ENCODE results near the gene TPGS2. TPM values are rescaled to one million over a fixed set of nuclear protein-coding genes. Genes with fewer than 3 reads are reported as not detected.

TPGS2 gene
- total RNA-seq, 1 experiment from 2014 or later, result 160 TPM

DNA sequence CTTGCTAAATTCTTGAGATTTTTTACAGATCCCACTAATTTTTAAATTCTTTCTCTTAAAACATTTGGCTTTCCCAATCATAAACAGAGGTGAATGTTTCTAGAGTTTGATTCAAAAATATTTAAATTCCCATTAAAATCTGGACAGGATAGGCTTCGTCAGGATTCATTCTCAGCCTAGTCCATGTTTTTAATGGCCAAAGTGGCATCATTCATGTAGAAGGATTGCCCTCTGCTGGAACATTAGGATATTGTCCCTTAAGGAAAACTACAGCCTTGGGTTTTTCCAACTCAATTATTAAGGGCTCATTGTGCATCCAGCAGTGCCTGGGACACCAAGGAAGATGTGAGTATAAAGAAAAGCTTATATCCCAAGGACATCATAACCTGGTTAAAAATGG, 71.7 kb downstream of the TPGS2 start:
- Mint-ChIP-seq H3K27ac (ENCODE audit: unreplicated experiment) (no peak overlapping the region), H3K4me1 (ENCODE audit: low read depth, unreplicated experiment) (peaks cover 12% of the 10 kb centered on the region), H3K9me3 (ENCODE audit: low read depth, unreplicated experiment) (no peaks in the 10 kb centered on the region), H3K4me3 (ENCODE audit: low read depth, unreplicated experiment) (no peak overlapping the region), H3K36me3 (ENCODE audit: insufficient read depth, unreplicated experiment) (no peaks in the 10 kb centered on the region), H3K27me3 (ENCODE audit: unreplicated experiment) (no peaks in the 10 kb centered on the region)
- CTCF ChIA-PET, result interaction anchor here (0.6 to 1.4 kb wide), 2 partner anchors 69 to 473 kb away, joined by 3 to 4 read pairs; no protein-coding TSS in a partner anchor
- BruUV-seq (replicated peaks), result no TSS peak
- peak; percentile 38 for DNase-seq
- intact Hi-C loops (cut with micrococcal nuclease; ENCODE audit: unreplicated experiment), result loop anchor here (1.0 to 10.0 kb wide), 4 partner anchors 69 to 661 kb away; no protein-coding TSS in a partner anchor
- TF ChIP-seq, protein P1, sequence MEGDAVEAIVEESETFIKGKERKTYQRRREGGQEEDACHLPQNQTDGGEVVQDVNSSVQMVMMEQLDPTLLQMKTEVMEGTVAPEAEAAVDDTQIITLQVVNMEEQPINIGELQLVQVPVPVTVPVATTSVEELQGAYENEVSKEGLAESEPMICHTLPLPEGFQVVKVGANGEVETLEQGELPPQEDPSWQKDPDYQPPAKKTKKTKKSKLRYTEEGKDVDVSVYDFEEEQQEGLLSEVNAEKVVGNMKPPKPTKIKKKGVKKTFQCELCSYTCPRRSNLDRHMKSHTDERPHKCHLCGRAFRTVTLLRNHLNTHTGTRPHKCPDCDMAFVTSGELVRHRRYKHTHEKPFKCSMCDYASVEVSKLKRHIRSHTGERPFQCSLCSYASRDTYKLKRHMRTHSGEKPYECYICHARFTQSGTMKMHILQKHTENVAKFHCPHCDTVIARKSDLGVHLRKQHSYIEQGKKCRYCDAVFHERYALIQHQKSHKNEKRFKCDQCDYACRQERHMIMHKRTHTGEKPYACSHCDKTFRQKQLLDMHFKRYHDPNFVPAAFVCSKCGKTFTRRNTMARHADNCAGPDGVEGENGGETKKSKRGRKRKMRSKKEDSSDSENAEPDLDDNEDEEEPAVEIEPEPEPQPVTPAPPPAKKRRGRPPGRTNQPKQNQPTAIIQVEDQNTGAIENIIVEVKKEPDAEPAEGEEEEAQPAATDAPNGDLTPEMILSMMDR (IDR thresholded peaks at IDR 0.05; ENCODE audit: unreplicated experiment), result peak; percentile 48

DNA sequence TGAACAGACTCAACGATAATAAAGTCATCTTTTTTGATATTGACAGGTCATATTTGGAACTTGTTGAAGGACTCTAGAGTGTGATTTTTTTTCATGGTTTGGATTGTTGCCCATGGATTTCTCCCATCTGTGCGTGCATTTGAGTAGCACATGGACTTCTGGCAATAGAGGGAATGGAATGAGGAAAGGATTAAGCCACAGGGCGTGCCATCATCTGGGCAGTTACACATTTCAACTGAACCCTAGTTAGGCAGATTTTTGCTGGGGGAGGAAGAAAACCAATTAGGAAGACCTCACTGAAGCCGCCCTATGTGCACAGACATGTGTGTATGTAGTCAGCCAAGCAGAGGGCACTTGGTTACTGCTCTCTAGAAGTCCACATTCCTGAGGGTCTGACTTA, 72.6 kb downstream of the TPGS2 start:
- no TSS peak for BruUV-seq (replicated peaks)
- no peak overlapping the region for H3K27ac Mint-ChIP-seq (ENCODE audit: unreplicated experiment)
- TF ChIP-seq, protein P1 (IDR thresholded peaks at IDR 0.05; ENCODE audit: unreplicated experiment), result no peak
- no peak overlapping the region for H3K4me3 Mint-ChIP-seq (ENCODE audit: low read depth, unreplicated experiment)
- peaks cover 12% of the 10 kb centered on the region for H3K4me1 Mint-ChIP-seq (ENCODE audit: low read depth, unreplicated experiment)
- intact Hi-C loops (cut with micrococcal nuclease; ENCODE audit: unreplicated experiment), result loop anchor here (5.0 to 10.0 kb wide), 2 partner anchors 184 to 471 kb away; no protein-coding TSS in a partner anchor
- H3K9me3 Mint-ChIP-seq (ENCODE audit: low read depth, unreplicated experiment), result peaks cover 2% of the 10 kb centered on the region
- CTCF ChIA-PET, result no interaction called here
- no peaks in the 10 kb centered on the region for H3K36me3 Mint-ChIP-seq (ENCODE audit: insufficient read depth, unreplicated experiment)
- no peak for DNase-seq
- H3K27me3 Mint-ChIP-seq (ENCODE audit: unreplicated experiment), result peaks cover 8% of the 10 kb centered on the region

DNA sequence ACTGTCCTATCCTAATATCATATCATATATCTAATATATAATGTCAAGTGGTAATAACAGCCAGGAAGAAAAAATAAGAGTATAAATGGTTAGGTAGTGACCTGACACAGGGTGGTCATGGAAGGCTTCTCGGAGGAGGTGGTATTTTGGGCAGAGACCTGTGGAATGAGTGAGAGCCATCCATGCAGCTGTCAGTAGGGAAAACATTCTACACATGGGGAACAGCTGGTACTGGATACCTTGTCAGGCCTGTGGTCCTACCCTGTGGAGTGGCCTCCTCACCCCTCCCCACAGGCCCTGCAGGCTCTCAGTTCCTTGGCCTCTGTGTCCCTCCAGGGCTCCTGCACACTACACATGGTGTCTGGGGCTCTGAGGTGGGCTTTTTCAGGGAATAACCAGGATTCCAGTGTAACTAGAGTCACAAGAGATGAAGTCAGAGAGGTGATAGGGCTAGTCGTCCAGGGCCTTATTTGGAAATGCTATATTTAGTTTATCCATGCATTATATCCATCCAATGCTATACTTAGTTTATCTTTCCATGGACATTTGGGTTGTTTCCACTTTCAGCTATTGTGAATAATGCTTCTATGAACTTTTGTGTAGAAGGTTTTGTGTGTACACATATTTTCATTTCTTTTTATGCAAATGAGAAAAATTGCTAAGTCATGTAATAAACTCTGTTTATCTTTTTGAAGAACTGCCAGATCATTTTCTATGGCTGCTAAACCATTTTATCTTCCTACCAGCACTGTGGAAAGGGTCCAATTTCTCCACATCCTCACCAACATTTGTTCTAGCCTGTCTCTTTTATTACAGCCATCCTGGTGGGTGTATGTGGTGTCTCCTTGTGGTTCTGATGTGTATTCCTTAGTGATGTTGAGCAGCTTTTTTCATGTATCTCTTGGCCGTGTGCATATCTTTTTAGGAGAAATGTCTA, 75.6 kb downstream of the TPGS2 start:
- CTCF ChIA-PET, result no interaction called here
- intact Hi-C loops (cut with micrococcal nuclease; ENCODE audit: unreplicated experiment), result loop anchor here (10.0 kb wide), 1 partner anchor 468 kb away; no protein-coding TSS in a partner anchor

DNA sequence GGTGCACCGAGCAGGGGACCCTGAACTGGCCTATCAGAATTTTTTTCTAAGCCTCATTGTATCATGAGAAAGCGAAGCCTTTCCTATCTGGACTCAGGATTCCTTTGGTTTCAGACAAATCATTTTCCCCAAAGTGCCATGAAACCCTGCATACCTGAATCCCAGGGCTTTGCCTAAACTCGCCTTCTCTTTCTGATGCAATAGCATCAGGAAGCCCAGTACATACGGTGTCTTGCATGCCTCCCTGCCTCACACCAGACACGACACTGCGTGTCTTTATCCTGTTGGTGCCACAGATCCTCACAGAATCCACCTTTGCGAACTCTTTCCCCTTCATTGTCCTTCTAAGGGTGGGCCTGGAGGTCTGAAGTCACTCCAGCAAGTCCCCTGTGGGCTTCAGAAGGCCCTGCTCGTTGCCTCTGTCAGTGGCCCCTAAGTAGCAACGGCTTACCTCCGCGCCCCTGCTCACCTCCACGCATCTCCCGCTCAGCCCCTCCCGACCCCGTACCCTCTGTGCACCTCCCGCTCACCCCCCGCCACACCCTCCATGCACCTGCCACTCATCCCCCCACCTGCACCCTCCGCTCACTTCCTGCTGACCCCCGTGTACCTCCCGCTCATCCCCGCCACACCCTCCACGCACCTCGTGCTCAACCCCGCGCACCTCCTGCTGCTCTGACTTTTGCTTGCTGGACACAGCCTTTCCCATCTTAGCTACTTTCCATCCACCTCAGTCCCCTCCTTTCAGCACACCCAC, 83.4 kb downstream of the TPGS2 start:
- BruUV-seq (replicated peaks), result no TSS peak
- H3K9me3 Mint-ChIP-seq (ENCODE audit: low read depth, unreplicated experiment), result no peaks in the 10 kb centered on the region
- intact Hi-C loops (cut with micrococcal nuclease; ENCODE audit: unreplicated experiment), result no loop called here
- CTCF ChIA-PET, result no interaction called here
- no peaks in the 10 kb centered on the region for H3K36me3 Mint-ChIP-seq (ENCODE audit: insufficient read depth, unreplicated experiment)
- H3K27me3 Mint-ChIP-seq (ENCODE audit: unreplicated experiment), result peaks cover 8% of the 10 kb centered on the region
- H3K27ac Mint-ChIP-seq (ENCODE audit: unreplicated experiment), result no peak overlapping the region
- no peak overlapping the region for H3K4me3 Mint-ChIP-seq (ENCODE audit: low read depth, unreplicated experiment)
- no peak for DNase-seq
- no peaks in the 10 kb centered on the region for H3K4me1 Mint-ChIP-seq (ENCODE audit: low read depth, unreplicated experiment)
- TF ChIP-seq, protein P1 (IDR thresholded peaks at IDR 0.05; ENCODE audit: unreplicated experiment), result no peak

More for the DNA sequence above, 75.6 kb downstream of the TPGS2 start:
- Mint-ChIP-seq H3K4me3 (ENCODE audit: low read depth, unreplicated experiment) (no peak overlapping the region), H3K4me1 (ENCODE audit: low read depth, unreplicated experiment) (peaks cover 12% of the 10 kb centered on the region), H3K36me3 (ENCODE audit: insufficient read depth, unreplicated experiment) (no peaks in the 10 kb centered on the region), H3K9me3 (ENCODE audit: low read depth, unreplicated experiment) (peaks cover 2% of the 10 kb centered on the region), H3K27me3 (ENCODE audit: unreplicated experiment) (peaks cover 13% of the 10 kb centered on the region), H3K27ac (ENCODE audit: unreplicated experiment) (no peak overlapping the region)
- DNase-seq, result no peak
- no TSS peak for BruUV-seq (replicated peaks)
- TF ChIP-seq, protein P1 (IDR thresholded peaks at IDR 0.05; ENCODE audit: unreplicated experiment), result no peak
